Ovary (tissue), 9 donors: ENCODE measurements around the gene SBK2. TPM values are rescaled to one million over a fixed set of nuclear protein-coding genes. Genes with fewer than 3 reads are reported as not detected.
"Not testable (repeated sequence)": the region's sequence is repeated elsewhere in the genome, so short reads cannot be mapped to it uniquely, and the experiment has no call there.

Source experiments
- DNase-seq, 5 donors: peaks; one replicate each; pipeline ENCODE4 v3.0.0-alpha.2; 2019 to 2020
- H3K27ac ChIP-seq, 2 donors: fragments of 200-600 bp; one replicate each; pipeline versions ENCODE4 v1.5.1 to v1.8.0; 2019 to 2022
- H3K27me3 ChIP-seq: fragments of 200-600 bp; one replicate; pipeline ENCODE4 v1.8.0; 2022
- H3K36me3 ChIP-seq: fragments of 200-600 bp; sonication (generic); one replicate; pipeline ENCODE4 v1.5.1; 2019
- H3K4me1 ChIP-seq: one replicate; pipeline ENCODE4 v1.8.1; 2013; ENCODE audit warnings: mild to moderate bottlenecking, moderate library complexity; ENCODE audit not compliant: insufficient read depth
- H3K4me3 ChIP-seq: fragments of 200-600 bp; sonication (generic); one replicate; pipeline ENCODE4 v1.5.1; 2017
- H3K9me3 ChIP-seq, 2 donors: fragments of 200-600 bp in 1 of 2; sonication (generic) in 1 of 2; one replicate each; pipeline versions ENCODE4 v1.5.1 to v1.8.1; 2013 to 2019; ENCODE audit warnings: mild to moderate bottlenecking in 1 of 2, moderate library complexity in 1 of 2
- EP300 ChIP-seq: sonication (generic); formaldehyde crosslinking; IDR thresholded peaks from one replicate; pipeline ENCODE4 v1.6.1; 2017; ENCODE audit warnings: antibody characterized with exemption
- POLR2A ChIP-seq: fragments of 450-650 bp; IDR thresholded peaks from one replicate; pipeline ENCODE4 v1.6.1; 2017; ENCODE audit warnings: antibody characterized with exemption, mild to moderate bottlenecking, moderate library complexity
- WGBS, 3 donors: extraction: QIAGEN DNeasy Blood & Tissue Kit in 1 of 3; methylation state at CpG; one replicate each; pipeline versions ENCODE4 v1.1.5 to v1.1.7; 2013 to 2017; 5-methylcytosine and 5-hydroxymethylcytosine counted together
- intact Hi-C, 4 donors: fragments of 100-400 bp; cut with DNase I; formaldehyde crosslinking; loops; one replicate each; pipeline versions ENCODE4 v1.11.0 to v1.15.1; 2022 to 2023
- polyA plus RNA-seq, 2 donors: library from polyadenylated mRNA; stranded (reverse); fragments of 200-250 nt in 1 of 2; fragments of 350-450 nt in 1 of 2; fragmentation: Illumina TruSeq in 1 of 2; extraction: RNeasy Lipid Tissue Mini Kit (QIAGEN cat#74804) in 1 of 2; gene quantifications; one replicate each; pipeline ENCODE4 v1.2.3, GENCODE V29; 2013 to 2014
- total RNA-seq, 7 donors: library from RNA; depleted of rRNA in 2 of 7; stranded (reverse); fragments of >200 nt in 2 of 7; fragmentation: NEBNext Ultra II Directional in 3 of 7; extraction: Animal tissue kit (Norgen Biotek cat#: 25700) in 3 of 7; gene quantifications; one replicate each; pipeline versions ENCODE4 v1.1.0 to v1.2.4, GENCODE V29; 2016 to 2023
- TF ChIP-seq, protein P1 (sequence below), 3 donors: fragments of 450-650 bp in 2 of 3; fragments of 200-600 bp in 1 of 3; IDR thresholded peaks; one replicate each; pipeline versions ENCODE4 v1.5.1 to v1.8.0; 2016 to 2022; ENCODE audit warnings: antibody characterized with exemption in 3 of 3, mild to moderate bottlenecking in 1 of 3
- donor health status: DM: no; HTN: no; CAD: no; lungs with moderate emphysema.
- donor health status: DM: no; HTN: no; CAD: no.
- donor health status: Bipolar disorder and iron deficiency.
- donor health status: DM: yes; HTN: yes; CAD: no.
- donor health status: DM: no; HTN: no; CAD: no.
- donor health status: DM: yes; HTN: yes; CAD: no.

Gene SBK2
- total and polyA plus RNA-seq, 9 donors, result 0.20 to 1.0 TPM; not detected in 7

DNA sequence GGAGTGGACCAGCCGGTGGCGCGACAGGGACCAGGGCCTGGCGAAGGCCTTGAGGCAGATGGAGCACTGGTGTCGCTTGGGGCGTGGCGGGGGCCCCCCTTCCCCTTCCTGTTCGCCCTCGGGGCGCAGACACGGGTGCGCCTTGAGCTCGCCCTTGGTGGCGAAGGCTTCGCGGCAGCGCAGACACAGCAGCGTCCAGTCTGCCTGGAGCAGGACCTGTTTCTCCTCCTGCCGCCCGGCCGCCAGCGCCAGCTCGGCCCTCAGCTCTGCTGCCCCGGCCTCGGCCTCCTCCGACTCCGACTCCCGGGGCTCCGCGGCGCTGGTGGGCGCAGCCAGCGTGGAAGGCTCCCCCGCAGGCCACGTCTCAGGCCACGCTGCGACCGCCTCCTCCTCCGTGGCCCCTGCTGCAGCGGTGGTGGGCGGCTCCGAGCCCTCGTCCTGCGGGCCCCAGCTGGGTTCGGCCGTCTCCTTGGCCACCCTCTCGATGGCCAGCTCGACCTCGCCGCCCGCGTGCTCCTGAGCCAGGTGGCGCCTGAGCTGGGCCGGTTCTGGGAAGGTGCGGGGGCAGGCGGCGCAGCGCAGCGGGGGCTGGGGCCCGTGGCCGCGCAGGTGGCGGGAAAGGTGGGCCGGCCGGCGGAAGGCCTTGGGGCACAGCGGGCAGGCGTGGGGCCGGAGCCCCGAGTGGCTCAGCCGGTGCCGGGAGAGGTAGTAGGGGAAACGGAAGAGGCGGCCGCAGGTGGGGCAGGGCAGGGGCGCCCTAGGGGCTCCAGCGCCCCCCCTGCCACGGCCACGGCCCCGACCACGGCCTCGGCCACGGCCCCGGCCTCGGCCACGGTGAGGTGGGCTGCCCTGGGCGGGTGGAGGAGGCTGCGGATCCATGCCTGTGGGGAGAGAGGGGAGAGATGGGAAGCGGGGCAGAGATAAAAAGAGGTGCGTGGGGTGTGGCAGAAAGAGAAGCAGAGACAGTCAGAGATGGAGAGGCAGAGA is 42.1 kb upstream of the SBK2 start:
- Histone ChIP-seq H3K27me3 (no peaks in the 10 kb centered on the region), H3K4me3 (no peak overlapping the region), H3K4me1 (peaks cover 7% of the 10 kb centered on the region), H3K9me3 (no peaks in the 10 kb centered on the region), H3K27ac (no peak overlapping the region), H3K36me3 (no peaks in the 10 kb centered on the region)
- no peak for DNase-seq
- TF ChIP-seq, protein P1, sequence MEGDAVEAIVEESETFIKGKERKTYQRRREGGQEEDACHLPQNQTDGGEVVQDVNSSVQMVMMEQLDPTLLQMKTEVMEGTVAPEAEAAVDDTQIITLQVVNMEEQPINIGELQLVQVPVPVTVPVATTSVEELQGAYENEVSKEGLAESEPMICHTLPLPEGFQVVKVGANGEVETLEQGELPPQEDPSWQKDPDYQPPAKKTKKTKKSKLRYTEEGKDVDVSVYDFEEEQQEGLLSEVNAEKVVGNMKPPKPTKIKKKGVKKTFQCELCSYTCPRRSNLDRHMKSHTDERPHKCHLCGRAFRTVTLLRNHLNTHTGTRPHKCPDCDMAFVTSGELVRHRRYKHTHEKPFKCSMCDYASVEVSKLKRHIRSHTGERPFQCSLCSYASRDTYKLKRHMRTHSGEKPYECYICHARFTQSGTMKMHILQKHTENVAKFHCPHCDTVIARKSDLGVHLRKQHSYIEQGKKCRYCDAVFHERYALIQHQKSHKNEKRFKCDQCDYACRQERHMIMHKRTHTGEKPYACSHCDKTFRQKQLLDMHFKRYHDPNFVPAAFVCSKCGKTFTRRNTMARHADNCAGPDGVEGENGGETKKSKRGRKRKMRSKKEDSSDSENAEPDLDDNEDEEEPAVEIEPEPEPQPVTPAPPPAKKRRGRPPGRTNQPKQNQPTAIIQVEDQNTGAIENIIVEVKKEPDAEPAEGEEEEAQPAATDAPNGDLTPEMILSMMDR (IDR thresholded peaks at IDR 0.05), result no peak
- TF ChIP-seq POLR2A (no peak), EP300 (no peak)
- intact Hi-C loops, result no loop called here
- 84 to 91% (median 84%) methylated on average over 90 of the region's 90 CpGs for WGBS, 3 donors

DNA sequence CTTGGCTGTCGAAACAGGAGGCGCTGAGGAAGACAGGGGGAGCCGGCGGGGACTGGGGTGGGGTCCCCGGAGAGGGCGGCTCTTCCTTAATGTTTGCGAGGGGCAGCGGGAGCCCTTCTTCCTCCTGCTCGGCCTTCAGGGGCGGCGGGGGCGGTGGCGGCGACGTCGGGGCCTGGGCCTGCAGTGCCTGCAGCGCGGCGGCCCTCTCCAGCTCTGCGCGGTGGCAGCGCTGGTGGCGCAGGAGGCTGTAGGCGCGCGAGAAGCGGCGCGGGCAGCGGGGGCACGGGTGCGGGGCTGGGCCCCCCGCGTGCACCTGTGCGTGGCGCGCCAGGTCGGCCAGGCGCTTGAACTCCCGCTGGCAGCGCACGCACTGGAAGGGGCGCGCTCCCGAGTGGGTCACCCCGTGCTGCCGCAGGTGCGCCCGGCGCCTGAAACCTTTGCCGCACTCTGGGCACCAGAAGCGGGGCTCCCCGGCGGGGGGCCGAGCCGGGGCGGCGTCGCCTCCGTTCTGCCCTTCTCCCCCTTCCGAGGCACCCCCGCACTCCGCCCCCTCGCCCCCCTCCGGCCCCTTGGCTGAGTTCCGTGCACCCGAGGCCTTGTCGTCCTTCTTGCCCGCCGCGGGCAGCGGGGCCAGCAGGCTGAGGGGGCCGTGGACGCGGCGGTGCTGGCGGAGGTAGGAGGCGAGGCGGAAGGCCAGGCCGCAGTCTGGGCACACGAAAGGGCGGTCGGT is 41.3 kb upstream of the SBK2 start:
- intact Hi-C loops, result no loop called here

DNA sequence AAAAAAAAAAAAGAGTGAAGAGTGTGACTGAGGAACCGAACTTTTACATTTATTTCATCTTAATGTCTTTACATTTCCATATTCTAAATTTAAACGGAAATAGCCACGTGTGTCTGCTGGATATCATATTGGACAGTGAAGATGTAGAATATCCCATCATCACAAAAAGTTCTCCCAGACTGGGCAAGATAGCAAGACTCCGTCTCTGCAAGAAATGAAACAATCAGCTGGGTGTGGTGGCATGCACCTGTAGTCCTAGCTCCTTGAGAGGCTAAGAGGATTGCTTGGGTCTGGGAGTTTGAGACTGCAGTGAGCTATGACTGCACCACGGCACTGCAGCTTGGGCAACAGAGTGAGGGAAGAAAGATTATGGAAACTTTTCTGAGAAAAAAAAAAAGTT is 39.8 kb upstream of the SBK2 start:
- Histone ChIP-seq H3K27me3 (no peaks in the 10 kb centered on the region), H3K9me3 (no peaks in the 10 kb centered on the region), H3K36me3 (no peaks in the 10 kb centered on the region), H3K4me1 (peaks cover 7% of the 10 kb centered on the region), H3K4me3 (no peak overlapping the region), H3K27ac (no peak overlapping the region)
- intact Hi-C loops, result no loop called here
- TF ChIP-seq POLR2A (no peak), EP300 (no peak)
- TF ChIP-seq, protein P1 (IDR thresholded peaks at IDR 0.05), result no peak
- DNase-seq, result no peak
- 81 to 88% (median 83%) methylated on average over 5 of the region's 5 CpGs for WGBS, 3 donors

More for the DNA sequence above, 41.3 kb upstream of the SBK2 start:
- no peaks in the 10 kb centered on the region for H3K36me3 ChIP-seq
- H3K4me3 ChIP-seq, result no peak overlapping the region
- WGBS, 3 donors, result 91 to 94% (median 91%) methylated on average over 82 to 83 of the region's 83 CpGs
- DNase-seq, result no peak
- H3K27ac ChIP-seq, result no peak overlapping the region
- no peaks in the 10 kb centered on the region for H3K9me3 ChIP-seq
- TF ChIP-seq EP300 (no peak), POLR2A (no peak)
- TF ChIP-seq, protein P1 (IDR thresholded peaks at IDR 0.05), result no peak
- H3K27me3 ChIP-seq, result no peaks in the 10 kb centered on the region
- H3K4me1 ChIP-seq, result peaks cover 7% of the 10 kb centered on the region

DNA sequence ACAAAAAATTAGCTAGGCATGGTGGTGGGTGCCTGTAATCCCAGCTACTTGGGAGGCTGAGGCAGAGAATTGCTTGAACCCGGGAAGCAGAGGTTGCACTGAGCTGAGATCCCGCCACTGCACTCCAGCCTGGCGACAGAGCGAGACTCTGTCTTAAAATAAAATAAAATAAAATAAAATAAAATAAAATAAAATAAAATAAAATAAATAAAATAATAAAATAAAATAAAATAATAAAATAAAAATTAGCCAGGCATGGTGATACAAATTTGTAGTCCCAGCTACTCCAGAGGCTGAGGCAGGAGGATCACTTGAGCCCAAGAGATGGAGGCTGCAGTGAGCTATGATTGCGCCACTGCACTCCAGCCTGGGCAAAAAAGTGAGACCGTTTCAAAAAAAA is 37.0 kb upstream of the SBK2 start:
- H3K27me3 ChIP-seq, DNase-seq, H3K4me3 ChIP-seq, H3K4me1 ChIP-seq, intact Hi-C loops, H3K27ac ChIP-seq, H3K9me3 ChIP-seq, H3K36me3 ChIP-seq: not testable (repeated sequence)
- WGBS, 3 donors, result 86 to 87% (median 86%) methylated on average over 6 of the region's 6 CpGs

DNA sequence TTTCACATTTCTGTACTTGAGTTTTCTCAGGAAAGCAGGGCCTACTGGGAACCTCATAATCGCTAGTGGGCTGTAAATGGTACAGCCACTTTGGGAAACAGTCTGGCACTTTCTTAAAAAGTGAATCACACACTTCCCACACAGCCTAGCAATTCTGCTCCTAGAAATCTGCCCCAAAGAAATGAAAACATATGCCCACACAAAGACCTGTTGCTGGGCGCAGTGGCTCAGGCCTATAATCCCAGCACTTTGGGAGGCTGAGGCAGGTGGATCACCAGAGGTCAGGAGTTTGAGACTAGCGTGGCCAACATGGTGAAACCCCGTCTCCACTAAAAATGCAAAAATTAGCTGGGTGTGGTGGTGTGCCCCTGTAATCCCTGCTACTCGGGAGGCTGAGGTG is 32.5 kb upstream of the SBK2 start:
- not testable (repeated sequence) for H3K27ac ChIP-seq, DNase-seq, H3K27me3 ChIP-seq

More for the DNA sequence above, 32.5 kb upstream of the SBK2 start:
- H3K4me1 ChIP-seq, H3K9me3 ChIP-seq, H3K36me3 ChIP-seq, H3K4me3 ChIP-seq: not testable (repeated sequence)
- intact Hi-C loops, result loop anchor here in 1 of 4 donors (5.0 kb wide), 1 partner anchor 42 kb away; no protein-coding TSS in a partner anchor
- 91 to 96% (median 94%) methylated on average over 5 of the region's 5 CpGs for WGBS, 3 donors
